Cardiac fibroblast (primary cell): ENCODE data around the gene MYL9.
"Not testable (repeated sequence)": the region's sequence is repeated elsewhere in the genome, so short reads cannot be mapped to it uniquely, and the experiment has no call there.

ENCODE experiments used
- DNase-seq, 2 donors: peaks; one replicate each; pipeline versions ENCODE4 v3.0.0 to v3.0.0-alpha.2; 2010; ENCODE audit warnings: low read depth in 2 of 2
- H3K4me3 ChIP-seq, 2 donors: replicated peaks in 1 of 2; 1 replicate in 1 of 2; 2 replicates in 1 of 2; pipeline ENCODE4 v1.5.1; 2011; ENCODE audit warnings: low read depth in 2 of 2, low read length in 2 of 2, mild to moderate bottlenecking in 2 of 2, moderate library complexity in 1 of 2
- TF ChIP-seq, protein P1 (sequence below): IDR thresholded peaks from one replicate; pipeline ENCODE4 v1.5.1; 2011; ENCODE audit warnings: low read depth, mild to moderate bottlenecking, low read length, inconsistent platforms

MYL9 gene

GRCh38 chr20:36507746-36508145 is 33.6 kb upstream of the MYL9 start:
- no peak for DNase-seq
- TF ChIP-seq, protein P1, sequence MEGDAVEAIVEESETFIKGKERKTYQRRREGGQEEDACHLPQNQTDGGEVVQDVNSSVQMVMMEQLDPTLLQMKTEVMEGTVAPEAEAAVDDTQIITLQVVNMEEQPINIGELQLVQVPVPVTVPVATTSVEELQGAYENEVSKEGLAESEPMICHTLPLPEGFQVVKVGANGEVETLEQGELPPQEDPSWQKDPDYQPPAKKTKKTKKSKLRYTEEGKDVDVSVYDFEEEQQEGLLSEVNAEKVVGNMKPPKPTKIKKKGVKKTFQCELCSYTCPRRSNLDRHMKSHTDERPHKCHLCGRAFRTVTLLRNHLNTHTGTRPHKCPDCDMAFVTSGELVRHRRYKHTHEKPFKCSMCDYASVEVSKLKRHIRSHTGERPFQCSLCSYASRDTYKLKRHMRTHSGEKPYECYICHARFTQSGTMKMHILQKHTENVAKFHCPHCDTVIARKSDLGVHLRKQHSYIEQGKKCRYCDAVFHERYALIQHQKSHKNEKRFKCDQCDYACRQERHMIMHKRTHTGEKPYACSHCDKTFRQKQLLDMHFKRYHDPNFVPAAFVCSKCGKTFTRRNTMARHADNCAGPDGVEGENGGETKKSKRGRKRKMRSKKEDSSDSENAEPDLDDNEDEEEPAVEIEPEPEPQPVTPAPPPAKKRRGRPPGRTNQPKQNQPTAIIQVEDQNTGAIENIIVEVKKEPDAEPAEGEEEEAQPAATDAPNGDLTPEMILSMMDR, result no peak
- no peak overlapping the region for H3K4me3 ChIP-seq

- no peak for DNase-seq
- H3K4me3 ChIP-seq, result no peak overlapping the region
- TF ChIP-seq, protein P1, result no peak
Measured at GRCh38 chr20:36519012-36519719, 22.2 kb upstream of the MYL9 start.

DNA sequence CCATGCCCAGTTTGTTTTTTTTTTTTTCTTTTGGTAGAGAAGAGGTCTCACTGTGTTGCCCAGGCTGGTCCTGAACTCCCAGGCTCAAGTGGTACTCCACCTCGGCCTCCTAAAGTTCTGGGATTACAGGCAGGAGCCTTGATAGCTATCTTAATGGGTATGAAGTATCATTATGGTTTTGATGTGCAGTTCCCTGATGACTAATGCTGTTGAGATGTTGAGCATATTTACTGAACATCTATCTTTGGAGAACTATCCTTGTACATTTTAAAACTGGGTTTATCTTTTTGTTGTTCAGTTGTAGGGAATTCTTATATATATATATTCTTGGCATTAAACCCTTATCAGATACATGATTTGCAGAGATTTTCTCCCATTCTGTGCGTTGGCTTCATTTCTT is 21.4 kb upstream of the MYL9 start:
- H3K4me3 ChIP-seq, result no peak overlapping the region
- TF ChIP-seq, protein P1, result no peak
- DNase-seq, result no peak

DNA sequence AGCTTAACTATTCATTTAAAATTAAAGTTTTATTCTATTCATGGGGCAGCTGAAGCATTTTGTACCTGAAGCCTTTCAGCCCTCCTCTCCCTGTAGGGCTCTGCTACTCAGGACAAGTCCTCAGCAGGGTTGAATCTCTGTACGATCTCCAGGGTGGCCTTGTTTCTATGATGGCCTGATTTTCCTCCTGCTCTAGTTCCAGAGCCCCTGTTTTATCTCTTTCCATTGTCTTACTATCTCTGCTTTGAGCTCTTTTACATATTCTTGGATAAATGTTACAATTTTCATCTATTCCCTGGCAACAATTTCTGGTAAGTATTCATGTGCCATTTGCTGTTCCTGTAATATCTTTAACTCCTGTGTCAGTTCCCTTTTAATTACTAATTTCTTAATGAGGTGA is 19.8 kb upstream of the MYL9 start:
- H3K4me3 ChIP-seq, result no peak overlapping the region
- DNase-seq, result no peak
- TF ChIP-seq, protein P1, result no peak

DNA sequence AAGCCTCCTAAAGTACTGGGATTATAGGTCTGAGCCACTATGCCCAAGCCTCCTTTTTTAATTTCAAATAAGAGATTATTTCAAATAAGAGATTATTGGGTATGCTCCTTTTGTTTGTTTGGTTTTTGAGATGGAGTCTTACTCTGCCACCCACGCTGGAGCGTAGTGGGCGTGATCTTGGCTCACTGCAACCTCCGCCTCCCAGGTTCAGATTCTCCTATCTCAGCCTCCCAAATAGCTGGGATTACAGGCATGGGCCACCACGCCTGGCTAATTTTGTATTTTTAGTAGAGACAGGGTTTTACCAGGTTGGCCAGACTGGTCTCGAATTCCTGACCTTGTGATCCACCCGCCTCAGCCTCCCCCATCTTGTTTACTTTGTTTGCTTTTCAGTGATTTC is 18.9 kb upstream of the MYL9 start:
- DNase-seq, H3K4me3 ChIP-seq: not testable (repeated sequence)

DNA sequence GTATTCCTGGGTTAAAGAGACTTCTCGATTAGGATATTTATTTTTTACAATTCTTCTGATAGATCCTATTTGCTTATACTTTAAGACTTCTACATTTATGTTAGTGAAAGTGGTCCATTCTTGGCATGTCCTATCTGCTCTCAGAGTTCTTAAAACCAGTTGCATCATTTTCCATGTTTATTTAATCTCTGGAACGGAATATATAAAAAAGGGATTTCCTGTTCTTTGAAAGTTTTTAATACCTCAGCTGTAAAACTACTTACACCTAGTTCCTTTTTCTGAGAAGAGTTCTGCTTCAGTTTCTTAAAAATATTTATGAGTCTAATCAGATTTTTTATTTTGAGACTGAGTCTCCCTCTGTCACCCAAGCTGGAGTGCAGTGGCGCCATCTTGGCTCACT is 18.0 kb upstream of the MYL9 start:
- no peak for DNase-seq
- TF ChIP-seq, protein P1, result no peak
- no peak overlapping the region for H3K4me3 ChIP-seq

- H3K4me3 ChIP-seq, result no peak overlapping the region
- DNase-seq, result no peak
- TF ChIP-seq, protein P1, result no peak
Measured at GRCh38 chr20:36525620-36526365, 15.5 kb upstream of the MYL9 start.
